ENCODE measurements around the gene PREB.

Gene PREB

DNA sequence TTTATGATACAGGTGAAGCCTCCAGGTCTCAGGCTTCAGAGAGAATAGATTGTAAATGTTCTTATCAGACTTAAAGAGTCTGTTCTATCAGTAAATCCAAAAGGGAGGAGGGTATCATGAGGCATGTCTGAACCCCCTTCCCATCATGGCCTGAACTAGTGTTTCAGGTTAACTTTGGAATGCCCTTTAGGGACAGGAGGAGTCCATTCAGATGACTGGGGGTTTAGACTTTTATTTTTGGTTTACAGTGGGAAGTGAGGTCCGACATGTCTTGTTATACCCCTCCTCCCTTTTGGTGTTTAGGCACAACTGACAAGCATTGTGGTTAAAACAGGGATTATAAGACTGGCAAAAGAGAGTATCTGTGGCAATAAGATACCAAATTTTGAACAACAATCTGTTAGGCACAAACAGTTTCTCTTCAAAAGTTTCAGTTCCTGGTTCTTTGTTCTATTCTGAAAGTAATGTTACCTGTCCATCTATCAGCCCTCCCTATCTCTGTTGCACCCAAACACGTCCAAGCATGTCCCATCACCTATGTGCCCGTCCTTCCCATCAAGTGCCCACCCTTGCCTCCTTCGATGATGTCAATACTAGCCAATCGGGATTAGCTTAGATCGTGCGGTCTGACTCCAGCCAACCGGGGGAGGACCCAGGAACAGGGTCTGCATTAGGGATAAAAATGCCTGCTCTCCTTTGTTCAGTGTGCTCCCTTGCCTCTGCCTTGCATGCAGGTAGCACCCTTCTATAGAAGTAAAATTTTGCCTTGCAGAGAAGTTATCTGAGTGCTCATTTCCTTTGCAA is 30.7 kb upstream of the PREB start:
- Histone ChIP-seq H3K27me3 (ENCODE audit: insufficient read depth, low read depth, severe bottlenecking) (no peaks in the 10 kb centered on the region), H3K4me3 (ENCODE audit: low read depth, low read length) (no peak overlapping the region), H3K9me3 (ENCODE audit: severe bottlenecking) (peaks cover 3% of the 10 kb centered on the region), H3K27ac (no peak overlapping the region), H3K36me3 (no peaks in the 10 kb centered on the region)
- TF ChIP-seq, protein P1, sequence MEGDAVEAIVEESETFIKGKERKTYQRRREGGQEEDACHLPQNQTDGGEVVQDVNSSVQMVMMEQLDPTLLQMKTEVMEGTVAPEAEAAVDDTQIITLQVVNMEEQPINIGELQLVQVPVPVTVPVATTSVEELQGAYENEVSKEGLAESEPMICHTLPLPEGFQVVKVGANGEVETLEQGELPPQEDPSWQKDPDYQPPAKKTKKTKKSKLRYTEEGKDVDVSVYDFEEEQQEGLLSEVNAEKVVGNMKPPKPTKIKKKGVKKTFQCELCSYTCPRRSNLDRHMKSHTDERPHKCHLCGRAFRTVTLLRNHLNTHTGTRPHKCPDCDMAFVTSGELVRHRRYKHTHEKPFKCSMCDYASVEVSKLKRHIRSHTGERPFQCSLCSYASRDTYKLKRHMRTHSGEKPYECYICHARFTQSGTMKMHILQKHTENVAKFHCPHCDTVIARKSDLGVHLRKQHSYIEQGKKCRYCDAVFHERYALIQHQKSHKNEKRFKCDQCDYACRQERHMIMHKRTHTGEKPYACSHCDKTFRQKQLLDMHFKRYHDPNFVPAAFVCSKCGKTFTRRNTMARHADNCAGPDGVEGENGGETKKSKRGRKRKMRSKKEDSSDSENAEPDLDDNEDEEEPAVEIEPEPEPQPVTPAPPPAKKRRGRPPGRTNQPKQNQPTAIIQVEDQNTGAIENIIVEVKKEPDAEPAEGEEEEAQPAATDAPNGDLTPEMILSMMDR (IDR thresholded peaks at IDR 0.05; ENCODE audit: low read depth, low read length), result no peak
- DNase-seq, result no peak

DNA sequence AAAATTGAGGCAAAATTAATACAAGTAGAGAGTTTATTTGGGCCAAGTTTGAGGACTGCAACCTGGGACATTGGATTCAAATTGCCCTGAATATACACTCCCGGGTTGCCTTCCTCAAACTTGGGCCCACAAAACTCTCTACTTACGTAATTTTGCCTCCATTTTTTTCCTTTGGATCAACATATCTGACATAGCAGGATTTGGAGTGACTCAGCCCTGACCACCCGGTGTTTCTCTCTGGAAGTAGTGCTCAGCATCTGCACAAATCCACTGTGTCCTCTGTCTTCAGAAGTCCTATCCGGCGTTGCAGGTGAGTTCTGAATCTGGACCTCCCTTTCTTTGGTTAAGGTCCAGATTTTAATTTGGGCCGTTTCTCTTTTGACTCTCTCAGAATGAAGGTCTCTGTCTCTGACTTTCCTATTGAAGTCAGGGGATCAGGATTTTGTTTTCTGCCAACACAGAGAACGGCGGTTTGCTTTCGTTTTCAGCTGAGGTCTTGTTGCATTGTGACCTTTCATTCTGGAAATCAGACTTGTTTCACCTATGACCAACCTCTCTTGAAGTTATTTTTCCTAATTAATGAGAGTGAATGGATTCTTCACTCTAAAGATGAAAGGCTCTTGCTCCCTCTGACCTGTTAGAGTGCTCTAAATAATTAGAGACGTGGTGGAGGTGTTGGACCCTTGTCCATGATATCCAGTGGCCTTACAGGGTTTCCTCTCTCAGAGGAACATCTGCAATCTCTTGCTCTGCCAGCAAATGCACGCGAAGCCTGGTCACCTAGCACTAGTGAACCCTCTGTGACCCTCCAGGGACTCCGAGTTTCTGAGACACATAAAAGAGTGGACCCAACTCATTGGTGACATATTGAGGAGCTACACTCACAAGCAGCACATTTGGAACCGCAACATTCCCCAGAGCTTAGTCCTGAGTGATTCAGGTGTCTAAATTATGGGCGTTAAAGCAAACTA is 28.0 kb upstream of the PREB start:
- no peak overlapping the region for H3K4me3 ChIP-seq (ENCODE audit: low read depth, low read length)

DNA sequence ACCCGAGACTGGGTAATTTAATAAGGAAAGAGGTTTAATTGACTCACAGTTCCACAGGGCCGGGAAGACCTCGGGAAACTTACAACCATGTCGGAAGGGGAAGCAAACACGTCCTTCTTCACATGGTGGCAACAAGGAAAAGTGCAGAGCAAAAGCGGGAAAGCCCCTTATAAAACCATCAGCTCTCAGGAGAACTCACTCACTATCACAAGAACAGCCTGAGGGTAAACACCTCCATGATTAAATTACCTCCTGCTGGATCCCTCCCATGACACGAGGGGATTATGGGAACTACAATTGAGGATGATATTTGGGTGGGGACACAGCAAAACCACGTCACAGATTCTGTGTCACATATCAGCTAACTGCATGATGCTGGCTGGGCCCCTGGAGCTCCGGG is 25.8 kb upstream of the PREB start:
- no peaks in the 10 kb centered on the region for H3K27me3 ChIP-seq (ENCODE audit: insufficient read depth, low read depth, severe bottlenecking)
- TF ChIP-seq, protein P1 (IDR thresholded peaks at IDR 0.05; ENCODE audit: low read depth, low read length), result no peak
- no peaks in the 10 kb centered on the region for H3K36me3 ChIP-seq
- DNase-seq, result no peak
- peaks cover 2% of the 10 kb centered on the region for H3K9me3 ChIP-seq (ENCODE audit: severe bottlenecking)
- H3K4me3 ChIP-seq (ENCODE audit: low read depth, low read length), result no peak overlapping the region
- H3K27ac ChIP-seq, result no peak overlapping the region

More for the DNA sequence above, 28.0 kb upstream of the PREB start:
- TF ChIP-seq, protein P1 (IDR thresholded peaks at IDR 0.05; ENCODE audit: low read depth, low read length), result no peak
- Histone ChIP-seq H3K36me3 (no peaks in the 10 kb centered on the region), H3K27ac (no peak overlapping the region), H3K9me3 (ENCODE audit: severe bottlenecking) (peaks cover 3% of the 10 kb centered on the region), H3K27me3 (ENCODE audit: insufficient read depth, low read depth, severe bottlenecking) (no peaks in the 10 kb centered on the region)
- DNase-seq, result no peak

DNA sequence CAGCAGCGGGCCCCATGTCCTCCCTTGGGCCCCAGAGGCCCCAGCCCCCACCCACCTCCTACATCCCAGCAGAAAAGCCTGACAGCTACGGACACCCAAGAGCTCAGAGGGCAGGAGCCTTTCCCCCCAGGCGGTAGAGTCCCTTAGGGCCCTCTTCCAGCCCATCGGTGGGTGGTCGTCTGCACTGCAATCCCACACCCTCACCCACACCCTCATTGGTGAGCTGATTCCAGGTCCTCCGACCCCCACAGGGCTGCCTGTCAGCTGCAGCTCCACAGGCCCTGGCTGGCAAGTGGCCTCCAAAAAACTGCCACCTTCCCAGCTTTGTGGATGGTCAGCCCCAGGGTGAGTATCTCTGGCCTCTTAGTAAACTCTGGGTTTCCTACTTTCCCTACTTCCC is 24.8 kb upstream of the PREB start:
- DNase-seq, result no peak
- H3K36me3 ChIP-seq, result no peaks in the 10 kb centered on the region
- H3K27ac ChIP-seq, result no peak overlapping the region
- no peaks in the 10 kb centered on the region for H3K9me3 ChIP-seq (ENCODE audit: severe bottlenecking)
- H3K4me3 ChIP-seq (ENCODE audit: low read depth, low read length), result no peak overlapping the region
- TF ChIP-seq, protein P1 (IDR thresholded peaks at IDR 0.05; ENCODE audit: low read depth, low read length), result no peak
- no peaks in the 10 kb centered on the region for H3K27me3 ChIP-seq (ENCODE audit: insufficient read depth, low read depth, severe bottlenecking)

DNA sequence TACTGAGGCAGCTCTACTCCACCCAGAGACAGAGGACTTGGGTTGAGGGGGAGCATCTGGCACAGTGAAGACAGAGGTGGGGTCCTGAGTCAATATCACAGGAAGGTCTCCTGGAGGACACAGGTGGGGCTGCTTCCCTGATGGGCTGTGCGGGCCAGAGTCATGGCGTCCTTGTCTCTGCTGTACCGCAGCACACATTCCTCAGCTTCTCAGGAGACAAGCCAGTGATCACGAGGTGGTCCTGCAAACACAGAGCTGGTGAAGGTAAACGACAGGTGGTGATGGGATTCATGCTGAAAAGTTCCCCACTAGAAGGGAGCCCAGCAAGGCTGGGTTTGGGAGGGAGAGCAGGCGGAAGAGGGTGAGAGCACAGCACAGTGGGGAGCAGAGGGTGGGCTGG is 24.0 kb upstream of the PREB start:
- DNase-seq, result no peak
- Histone ChIP-seq H3K27me3 (ENCODE audit: insufficient read depth, low read depth, severe bottlenecking) (no peaks in the 10 kb centered on the region), H3K27ac (no peak overlapping the region), H3K4me3 (ENCODE audit: low read depth, low read length) (no peak overlapping the region), H3K36me3 (no peaks in the 10 kb centered on the region), H3K9me3 (ENCODE audit: severe bottlenecking) (no peaks in the 10 kb centered on the region)
- TF ChIP-seq, protein P1 (IDR thresholded peaks at IDR 0.05; ENCODE audit: low read depth, low read length), result no peak

All from WERI-Rb-1 (cell line).